Frontal cortex (tissue), 4 donors: ENCODE data around the gene GLIS1. TPM values are rescaled to one million over a fixed set of nuclear protein-coding genes. Genes with fewer than 3 reads are reported as not detected.

Experiments
- DNase-seq, 2 donors: peaks; one replicate each; pipeline ENCODE4 v3.0.0; 2012; ENCODE audit warnings: low spot score in 2 of 2
- FAIRE-seq: peaks from 2 replicates; lab custom pipeline; 2012; peaks lifted over from hg19 to GRCh38; lab: Jason Lieb, UNC
- total RNA-seq: library from RNA; depleted of rRNA; stranded (reverse); fragments of >200 nt; gene quantifications from one replicate; pipeline ENCODE4 v1.2.3, GENCODE V29; 2014
- donor health status: control.
- donor health status: control.
- donor health status: control.

GLIS1 gene
- total RNA-seq, 1 donor from 2014 or later = not detected

DNA sequence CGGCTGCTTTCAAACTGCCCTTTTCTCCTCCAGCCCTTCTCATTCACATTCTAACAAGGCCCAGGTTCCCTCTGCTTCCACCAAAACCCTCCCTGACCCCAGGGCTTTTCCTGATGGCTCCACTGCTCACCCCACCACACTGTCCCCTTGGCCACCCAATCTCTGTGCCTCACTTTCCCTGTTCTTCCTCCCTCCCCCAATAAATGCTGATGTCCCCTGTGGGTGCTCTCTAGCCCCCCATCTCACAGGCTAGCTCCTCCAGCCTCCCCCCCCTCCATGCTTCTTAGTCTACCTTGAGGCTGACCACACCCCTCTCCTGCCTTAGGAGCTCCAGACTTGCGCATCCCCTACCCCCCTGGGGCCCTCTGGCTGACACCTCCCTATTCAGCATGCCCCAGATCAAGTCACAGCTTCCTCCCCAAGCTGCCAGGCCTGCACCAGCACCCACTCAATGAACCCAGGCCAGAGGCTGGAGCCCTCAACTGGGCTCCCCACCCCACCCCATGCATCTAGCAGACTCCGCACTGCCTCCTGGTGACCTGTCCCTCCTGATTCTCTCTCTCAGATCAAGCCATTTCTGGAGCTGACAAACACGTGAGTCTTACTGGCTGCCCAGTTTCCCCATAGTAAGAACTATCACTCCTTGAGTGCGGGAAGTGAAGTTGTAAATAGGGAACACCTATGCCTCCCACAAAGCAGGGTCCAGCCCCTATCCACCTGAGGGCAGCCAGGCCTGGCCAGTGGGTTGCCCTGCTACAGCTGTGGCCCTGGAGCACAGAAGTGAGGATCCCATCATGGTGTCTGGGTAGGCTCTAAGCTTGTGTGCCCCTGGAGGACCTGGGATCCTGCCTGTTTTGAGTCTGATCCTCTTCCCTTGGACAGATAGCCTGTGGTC, 161.9 kb downstream of the GLIS1 start:
- FAIRE-seq = no peak
- DNase-seq = no peak

- DNase-seq (no peak), FAIRE-seq (no peak)
Observed at GRCh38 chr1:53576381-53576801, 162.6 kb downstream of the GLIS1 start.

GRCh38 chr1:53575955-53576320, 163.0 kb downstream of the GLIS1 start:
- DNase-seq (no peak), FAIRE-seq (no peak)

- no peak for DNase-seq
- no peak for FAIRE-seq
Observed at GRCh38 chr1:53575141-53575954, 163.6 kb downstream of the GLIS1 start.

GRCh38 chr1:53574621-53575020, 164.3 kb downstream of the GLIS1 start:
- no peak for FAIRE-seq
- DNase-seq = no peak

DNA sequence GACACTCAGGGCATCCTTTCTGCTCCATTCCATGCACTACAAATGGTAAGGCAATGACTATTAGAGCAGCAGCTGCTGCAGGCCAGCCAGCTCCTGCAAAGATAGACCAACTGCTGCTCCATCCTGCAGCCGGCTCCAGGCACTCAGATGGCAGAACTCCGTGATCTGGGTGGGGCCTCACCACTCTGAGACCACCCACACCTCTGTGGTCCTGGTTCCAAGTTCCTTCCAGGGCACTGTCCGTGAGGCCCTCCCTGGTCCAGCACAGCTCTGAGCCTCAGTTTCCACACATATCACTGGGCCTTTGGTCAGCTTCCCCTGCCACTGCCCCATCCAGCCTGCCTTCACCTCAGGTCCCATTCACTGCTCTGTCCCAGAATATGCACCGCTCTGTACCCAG, 165.0 kb downstream of the GLIS1 start:
- DNase-seq = no peak
- FAIRE-seq = no peak

DNA sequence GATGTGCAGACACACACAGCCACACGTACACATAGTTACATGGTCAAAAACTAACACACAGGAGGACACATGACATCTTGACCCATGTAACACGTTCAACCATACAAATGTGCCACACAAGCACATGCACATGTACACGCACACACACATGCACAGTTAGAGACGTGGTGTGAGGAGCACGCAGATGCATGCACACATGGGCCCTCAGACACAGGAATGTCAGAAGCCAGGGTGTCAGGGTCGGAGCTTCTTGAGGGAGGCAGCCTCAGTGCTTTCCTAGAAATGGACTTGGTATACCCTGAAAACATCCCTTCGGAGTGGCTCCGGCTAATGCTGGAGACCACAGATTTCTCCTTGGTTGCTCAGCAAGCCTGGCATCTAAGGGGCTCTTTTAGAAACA, 165.4 kb downstream of the GLIS1 start:
- FAIRE-seq (no peak), DNase-seq (no peak)

DNA sequence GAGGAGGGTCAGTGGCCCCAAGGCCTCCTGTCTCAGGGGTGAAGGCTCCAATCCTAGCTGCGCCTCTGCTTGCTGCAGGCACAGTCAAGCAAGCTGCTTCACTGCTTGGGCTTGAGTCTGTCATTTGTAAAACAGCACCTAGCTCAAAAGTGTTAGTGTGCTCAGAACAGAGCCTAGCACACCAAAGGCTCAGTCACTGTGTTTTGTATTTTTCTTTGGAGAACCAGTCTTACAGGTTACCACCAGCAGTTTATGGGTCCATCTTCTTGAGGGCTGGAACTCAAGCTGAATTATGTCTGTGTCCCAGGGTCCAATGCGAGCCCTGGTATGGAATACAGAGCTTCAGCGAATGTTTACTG, 166.2 kb downstream of the GLIS1 start:
- no peak for DNase-seq
- FAIRE-seq = no peak

GRCh38 chr1:53572065-53572814, 166.7 kb downstream of the GLIS1 start:
- no peak for FAIRE-seq
- peak in 1 of 2 donors; percentile 32 for DNase-seq

DNA sequence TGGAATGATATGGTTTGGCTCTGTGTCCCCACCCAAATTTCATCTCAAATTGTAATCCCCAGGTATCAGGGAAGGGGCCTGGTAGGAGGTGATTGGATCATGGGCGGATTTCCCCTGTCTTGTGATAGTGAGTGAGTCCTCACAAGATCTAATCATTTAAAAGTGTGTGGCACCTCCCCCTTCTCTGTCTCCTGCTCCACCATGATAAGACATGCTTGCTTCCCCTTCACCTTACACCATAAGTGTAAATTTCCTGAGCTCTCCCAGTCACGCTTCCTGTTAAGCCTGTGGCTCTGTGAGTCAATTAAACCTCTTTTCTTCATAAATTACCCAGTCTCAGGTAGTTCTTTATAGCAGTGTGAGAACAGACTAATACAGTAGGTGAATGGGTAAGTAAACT, 170.4 kb downstream of the GLIS1 start:
- DNase-seq = no peak
- FAIRE-seq = no peak

DNA sequence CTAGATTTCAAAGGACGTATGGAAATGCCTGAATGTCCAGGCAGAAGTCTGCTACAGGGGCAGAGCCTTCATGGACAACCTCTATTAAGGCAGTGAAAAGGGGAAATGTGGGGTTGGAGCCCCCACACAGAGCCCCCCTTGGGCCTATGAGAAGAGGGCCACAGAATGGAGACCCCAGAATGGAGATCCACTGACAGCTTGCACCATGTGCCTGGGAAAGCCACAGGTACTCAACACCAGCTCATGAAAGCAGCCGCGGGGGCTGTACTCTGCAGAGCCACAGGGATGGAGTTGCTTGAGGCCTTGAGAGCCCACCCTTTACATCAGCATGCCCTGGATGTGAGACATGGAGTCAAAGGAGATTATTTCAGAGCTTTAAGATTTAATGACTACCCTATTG, 171.1 kb downstream of the GLIS1 start:
- no peak for FAIRE-seq
- DNase-seq = no peak

DNA sequence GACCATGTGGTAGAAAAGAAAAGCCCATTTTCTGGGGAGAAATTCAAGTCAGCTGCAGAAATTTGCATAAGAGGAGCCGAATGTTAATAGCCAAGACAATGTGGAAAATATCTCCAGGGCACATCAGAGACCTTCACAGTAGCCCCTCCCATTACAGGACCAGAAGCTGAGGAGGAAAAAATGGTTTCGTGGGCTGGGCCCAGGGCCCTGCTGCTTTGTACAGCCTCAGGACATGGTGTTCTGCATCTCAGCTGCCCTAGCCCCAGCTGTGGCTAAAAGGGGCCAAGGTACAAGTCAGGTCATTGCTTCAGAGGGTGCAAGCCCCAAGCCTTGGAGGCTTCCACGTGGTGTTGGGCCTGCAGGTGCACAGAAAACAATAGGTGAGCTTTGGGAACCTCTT, 171.5 kb downstream of the GLIS1 start:
- FAIRE-seq (no peak), DNase-seq (no peak)

DNA sequence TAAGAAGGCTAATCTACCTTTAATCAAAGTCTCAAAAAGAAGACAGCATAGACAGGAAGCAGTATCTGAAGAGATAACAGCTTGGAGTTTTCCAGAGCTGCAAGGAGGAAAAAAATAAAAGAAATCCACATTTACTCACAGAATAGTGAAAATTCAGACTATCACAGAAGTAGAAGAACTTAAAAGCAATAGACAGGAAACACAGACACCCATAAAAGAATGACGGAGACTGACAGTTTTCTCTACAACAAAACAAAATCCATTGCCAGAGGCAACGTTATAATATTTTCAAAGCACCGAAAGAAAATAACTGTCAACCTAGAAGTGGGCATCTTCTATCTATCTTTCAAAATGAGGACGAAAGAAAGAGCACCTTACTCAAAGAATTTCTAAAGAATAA, 175.4 kb downstream of the GLIS1 start:
- DNase-seq (no peak), FAIRE-seq (no peak)

GRCh38 chr1:53562981-53563379, 176.0 kb downstream of the GLIS1 start:
- no peak for FAIRE-seq
- no peak for DNase-seq

GRCh38 chr1:53562291-53562980, 176.5 kb downstream of the GLIS1 start:
- FAIRE-seq = no peak
- no peak for DNase-seq

- DNase-seq (no peak), FAIRE-seq (no peak)
Observed at GRCh38 chr1:53561503-53562105, 177.4 kb downstream of the GLIS1 start.

- FAIRE-seq (no peak), DNase-seq (no peak)
Observed at GRCh38 chr1:53560581-53561502, 178.1 kb downstream of the GLIS1 start.

- no peak for DNase-seq
- no peak for FAIRE-seq
Observed at GRCh38 chr1:53559854-53560580, 178.9 kb downstream of the GLIS1 start.
